ENCODE data around the gene PPM1N.
A peak's percentile ranks its signal among the peaks of the same experiment; 100 is the strongest.

Gene PPM1N

GRCh38 chr19:45492627-45493470, 5.4 kb upstream of the PPM1N start:
- no peak for DNase-seq

DNA sequence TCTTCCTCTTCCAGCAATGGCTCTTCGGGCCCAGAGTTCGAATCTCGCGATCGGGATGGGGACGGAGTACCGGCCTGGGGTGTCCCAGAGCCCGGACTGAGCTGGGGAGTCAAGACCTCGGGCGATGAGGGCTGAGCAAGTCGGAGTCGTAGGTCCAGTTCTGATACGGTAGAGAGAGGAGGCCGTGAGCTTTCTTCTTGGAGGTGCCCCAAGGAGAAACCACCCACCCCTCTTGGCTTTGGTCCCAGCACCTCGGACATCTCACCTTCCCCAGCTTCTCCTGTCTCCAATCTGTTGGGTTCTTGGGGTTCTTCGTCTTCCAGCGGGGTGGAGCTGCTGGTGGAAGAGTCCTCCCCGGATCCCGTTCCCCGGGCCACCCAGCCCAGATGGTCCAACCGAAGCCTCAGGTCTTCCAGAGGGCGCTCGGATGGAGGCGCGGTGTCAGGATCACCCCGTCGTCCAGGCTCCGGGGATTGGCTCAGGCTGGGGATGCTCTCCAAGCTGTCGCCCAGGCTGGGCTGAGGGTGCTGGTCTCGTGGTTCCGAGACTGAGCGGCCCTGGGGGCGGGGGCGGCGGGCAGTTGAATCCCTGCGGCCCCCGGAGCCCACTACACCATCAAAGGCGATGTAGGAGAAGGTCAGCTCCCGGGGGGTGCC, 3.9 kb upstream of the PPM1N start:
- no peak for DNase-seq

- no peak for DNase-seq
Measured at GRCh38 chr19:45495178-45495577, 3.1 kb upstream of the PPM1N start.

GRCh38 chr19:45496349-45496953, 1.8 kb upstream of the PPM1N start:
- DNase-seq, result peak; percentile 71

DNA sequence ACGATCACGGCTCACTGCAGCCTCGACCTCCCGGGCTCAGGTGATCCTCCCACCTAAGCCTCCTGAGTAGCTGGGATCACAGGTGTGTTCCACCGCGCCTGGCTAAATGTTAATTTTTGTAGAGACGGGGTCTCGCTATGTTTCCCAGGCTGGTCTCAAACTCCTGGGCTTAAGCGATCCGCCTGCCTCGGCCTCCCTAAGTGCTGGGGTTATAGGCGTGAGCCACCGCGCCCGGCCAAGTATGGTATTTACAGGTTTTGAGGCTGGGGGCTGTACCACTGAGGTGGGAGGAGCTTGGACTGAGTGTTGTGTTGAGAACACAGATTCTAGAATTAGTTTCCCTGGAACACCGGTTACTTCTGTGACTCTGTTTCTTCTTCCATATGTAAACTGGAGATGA, 452 bp upstream of the PPM1N start:
- DNase-seq, result peak; percentile 36

DNA sequence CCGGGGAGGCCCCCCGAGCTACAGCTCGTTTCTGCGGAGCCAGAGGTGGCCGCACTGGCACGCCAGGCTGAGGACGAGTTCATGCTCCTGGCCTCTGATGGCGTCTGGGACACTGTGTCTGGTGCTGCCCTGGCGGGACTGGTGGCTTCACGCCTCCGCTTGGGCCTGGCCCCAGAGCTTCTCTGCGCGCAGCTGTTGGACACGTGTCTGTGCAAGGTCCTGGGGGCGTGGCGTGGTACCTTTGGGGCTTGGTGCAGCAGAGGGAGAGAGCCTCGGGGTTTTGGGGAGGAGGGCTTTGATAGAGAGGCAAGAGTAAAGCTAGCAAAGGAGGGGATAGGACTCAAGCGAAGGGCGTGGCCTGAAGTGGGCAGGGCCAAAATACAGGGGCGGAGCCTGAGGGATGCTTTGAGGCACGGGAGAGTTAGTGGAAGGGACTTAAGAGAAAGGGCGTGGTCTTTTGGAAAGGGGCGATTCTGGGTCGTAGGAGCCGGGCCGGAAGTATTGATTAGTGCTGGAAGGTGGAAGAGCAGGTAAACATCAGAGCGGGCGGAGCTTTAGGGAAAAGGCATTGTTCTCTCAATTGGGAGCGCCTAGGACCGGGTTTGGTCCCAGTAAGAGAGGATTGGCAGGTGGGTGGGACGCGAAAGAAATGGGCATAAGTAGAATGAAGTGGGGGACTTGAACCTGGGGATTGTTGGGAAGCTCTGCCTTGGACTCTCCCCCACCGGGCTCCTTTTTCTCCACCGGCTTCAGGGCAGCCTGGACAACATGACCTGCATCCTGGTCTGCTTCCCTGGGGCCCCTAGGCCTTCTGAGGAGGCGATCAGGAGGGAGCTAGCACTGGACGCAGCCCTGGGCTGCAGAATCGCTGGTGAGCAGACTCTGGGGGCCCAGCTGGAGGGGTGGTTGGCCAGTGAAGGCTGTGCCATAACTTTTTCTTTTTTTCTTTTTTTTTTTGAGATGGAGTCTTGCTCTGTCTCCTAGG, 1.2 kb downstream of the PPM1N start:
- DNase-seq, result peak; percentile 87

- DNase-seq, result no peak
Measured at GRCh38 chr19:45500918-45501729, 2.9 kb downstream of the PPM1N start.

- DNase-seq, result no peak
Measured at GRCh38 chr19:45501730-45502014, 3.4 kb downstream of the PPM1N start.

DNA sequence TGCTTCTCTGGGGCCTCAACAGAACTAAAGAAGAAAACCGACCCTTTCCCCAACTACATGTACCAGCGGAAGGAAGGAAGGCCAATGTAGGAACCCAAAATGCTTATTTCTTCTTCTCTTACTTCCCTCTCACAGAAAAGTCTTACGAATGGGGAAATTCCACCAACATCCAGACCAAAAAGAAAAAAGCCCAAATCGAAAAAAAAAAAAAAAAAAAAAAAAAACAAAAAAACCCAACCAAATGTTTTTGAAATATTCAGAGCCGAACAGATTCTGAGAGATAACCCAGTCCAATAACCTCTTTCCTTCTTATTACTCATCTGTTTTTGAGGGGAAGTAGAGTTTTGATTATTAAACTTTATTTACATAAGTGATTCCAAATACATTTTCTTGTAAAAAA, 3.9 kb downstream of the PPM1N start:
- DNase-seq, result no peak

- no peak for DNase-seq
Measured at GRCh38 chr19:45503909-45504308, 5.7 kb downstream of the PPM1N start.

- no peak for DNase-seq
Measured at GRCh38 chr19:45505151-45505995, 7.1 kb downstream of the PPM1N start.

DNA sequence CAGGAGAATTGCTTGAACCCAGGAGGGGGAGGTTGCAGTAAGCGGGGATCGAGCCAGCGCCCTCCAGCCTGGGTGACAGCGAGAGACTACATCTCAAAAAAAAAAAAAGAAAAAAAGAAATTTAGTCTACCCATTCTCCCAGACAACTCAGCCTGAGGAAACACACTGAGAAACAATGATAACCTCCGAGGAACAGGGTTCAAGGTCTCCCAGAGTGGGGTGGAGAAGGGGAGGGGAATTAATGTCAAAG, 7.7 kb downstream of the PPM1N start:
- no peak for DNase-seq

DNA sequence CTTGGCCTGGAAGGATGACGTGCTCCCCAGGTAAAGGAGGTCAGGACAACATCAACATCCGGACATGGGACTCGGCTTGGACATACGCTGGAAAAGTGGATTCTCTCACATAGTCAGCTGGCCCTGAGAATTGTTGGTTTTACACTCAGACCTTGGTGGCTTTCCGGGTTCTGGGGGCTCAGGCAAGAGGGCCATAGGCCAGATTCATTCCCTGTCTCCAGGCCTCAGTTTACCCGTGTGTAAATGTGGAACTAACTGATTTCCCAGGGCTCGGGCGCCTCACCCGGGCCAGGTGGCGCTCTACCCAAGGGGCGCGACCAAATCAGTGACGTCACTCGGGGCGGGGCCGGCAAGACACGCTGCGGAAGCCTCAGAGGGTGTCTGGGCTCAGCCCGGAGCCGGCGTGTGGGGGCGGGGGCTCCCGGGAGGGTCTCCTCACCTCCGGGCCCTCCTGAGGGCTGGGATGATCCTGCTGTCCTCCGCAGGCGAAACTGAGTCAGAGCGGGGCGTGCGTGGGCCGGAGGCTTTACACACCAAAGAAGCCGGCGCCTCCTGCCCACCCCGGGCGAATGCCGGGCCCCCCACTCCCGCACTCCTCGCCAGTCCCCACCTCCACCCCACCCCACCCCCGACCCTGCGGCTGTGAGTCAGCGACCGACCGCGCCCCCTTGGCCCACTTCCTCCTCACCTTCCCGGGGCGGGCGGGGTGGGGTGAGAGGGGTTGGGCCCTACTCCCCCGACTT, 8.2 kb downstream of the PPM1N start:
- DNase-seq, result peak; percentile 96

DNA sequence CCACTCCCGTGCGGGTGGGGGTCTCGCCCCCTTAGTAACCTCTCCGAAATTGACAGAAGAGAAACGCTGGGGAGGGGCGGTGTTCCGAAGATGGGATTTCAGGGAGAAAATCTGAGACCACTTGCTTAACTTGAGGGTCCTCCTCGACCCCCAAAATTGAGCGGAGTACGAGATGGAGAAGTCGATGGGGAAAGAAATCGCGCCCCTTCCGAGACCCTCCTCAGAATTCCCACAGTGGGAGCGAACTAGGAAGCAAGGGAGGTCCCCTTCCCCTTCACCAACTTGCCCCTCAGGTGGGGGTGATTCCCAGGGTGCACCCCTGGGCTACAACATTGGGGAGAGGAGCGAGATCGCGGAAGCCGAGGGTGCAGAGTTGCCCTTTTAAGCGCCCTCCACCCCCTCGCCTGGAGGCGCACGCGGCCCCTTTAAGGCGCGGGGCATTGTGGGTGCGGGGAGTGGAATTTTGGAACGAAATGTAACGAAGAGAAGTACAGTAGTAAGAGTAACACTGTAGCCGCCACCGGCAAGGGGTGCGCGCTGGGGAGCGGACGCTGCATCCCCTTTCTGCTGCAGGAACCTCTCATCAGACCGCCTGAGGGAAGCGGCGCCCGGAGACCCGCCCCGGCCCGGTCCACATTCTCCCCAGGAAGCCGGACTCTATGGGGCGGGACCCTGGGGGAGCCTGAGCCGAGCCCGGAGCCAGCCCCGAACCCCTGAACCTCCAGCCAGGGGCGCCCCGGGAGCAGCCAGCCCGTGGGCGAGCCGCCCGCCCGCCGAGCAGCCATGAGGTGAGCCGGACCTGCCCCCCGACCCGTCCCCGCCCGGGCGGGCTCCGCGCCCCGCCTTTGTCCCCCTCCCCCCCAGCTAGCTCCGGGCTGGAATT, 9.0 kb downstream of the PPM1N start, which contains the start of gene VASP:
Gene VASP, plus strand, starts transcription at position 491 of the 883 bp plus-strand sequence. Its CDS starts 293 bp downstream, at position 784.
- DNase-seq, result peak; percentile 93

GRCh38 chr19:45507872-45508416, 9.7 kb downstream of the PPM1N start:
- DNase-seq, result peak; percentile 61

DNA sequence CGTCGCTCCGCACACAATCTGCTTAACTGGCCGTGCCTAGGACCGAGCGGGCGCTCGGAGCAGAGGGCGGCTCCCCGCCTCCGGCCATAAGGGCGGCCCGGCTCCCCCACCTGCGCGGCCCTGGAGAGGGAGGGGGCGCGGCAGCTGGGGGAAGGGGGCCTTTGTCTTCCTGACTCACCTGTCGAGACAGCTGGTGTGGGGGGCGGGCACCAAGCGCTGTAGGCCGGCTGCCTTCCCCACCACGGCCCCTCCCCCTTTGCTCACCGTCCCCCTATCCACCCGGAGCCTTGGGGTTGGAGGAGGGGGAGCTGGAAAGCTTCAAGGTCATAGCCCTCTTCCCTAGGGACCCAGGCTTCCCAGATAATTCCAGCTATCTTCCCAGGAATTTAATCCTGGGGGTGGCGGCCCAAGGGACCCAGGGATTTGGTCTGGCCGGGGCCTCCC, 10.2 kb downstream of the PPM1N start:
- peak; percentile 92 for DNase-seq

- DNase-seq, result peak; percentile 71
Measured at GRCh38 chr19:45508861-45509691, 10.8 kb downstream of the PPM1N start.

- DNase-seq, result no peak
Measured at GRCh38 chr19:45509692-45510015, 11.4 kb downstream of the PPM1N start.
